ENCODE results near the gene SKIC3.

SKIC3 gene

DNA sequence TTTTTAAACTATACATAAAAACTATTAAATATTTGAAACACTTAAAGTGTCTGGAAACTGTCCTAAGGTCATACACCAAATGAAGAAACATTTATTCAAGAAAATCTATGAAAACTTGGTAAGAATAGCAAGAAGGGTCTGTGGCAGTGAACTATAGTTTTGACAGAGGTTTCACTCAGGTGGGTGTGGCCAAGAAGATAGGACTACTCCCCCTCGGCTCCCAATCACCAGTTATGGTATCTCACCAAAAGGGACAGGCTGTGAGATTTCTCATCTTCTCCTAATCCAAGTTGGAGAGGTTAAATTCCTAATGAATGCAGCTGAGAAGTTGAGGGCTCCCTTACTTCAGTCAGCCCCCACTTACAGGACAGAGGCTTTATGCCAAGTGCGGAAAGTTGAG is 3.1 kb upstream of the SKIC3 start:
- Histone ChIP-seq H3K9ac (no peak overlapping the region), H3K36me3 (ENCODE audit: insufficient read depth) (no peaks in the 10 kb centered on the region), H3K79me2 (ENCODE audit: insufficient read depth, low read depth) (peaks cover 26% of the 10 kb centered on the region), H2AFZ (ENCODE audit: low read depth) (no peak overlapping the region), H3K4me3 (IDR thresholded peaks at IDR 0.05; ENCODE audit: insufficient read depth, low read depth, low read length) (no peak overlapping the region), H3K27me3 (ENCODE audit: insufficient read depth, low read depth) (no peaks in the 10 kb centered on the region), H3K27ac (no peak overlapping the region), H3K4me2 (no peak overlapping the region), H3K4me1 (ENCODE audit: low read depth, poor library complexity, severe bottlenecking) (peaks cover 20% of the 10 kb centered on the region), H4K20me1 (ENCODE audit: insufficient read depth) (no peaks in the 10 kb centered on the region)
- TF ChIP-seq, protein P1, sequence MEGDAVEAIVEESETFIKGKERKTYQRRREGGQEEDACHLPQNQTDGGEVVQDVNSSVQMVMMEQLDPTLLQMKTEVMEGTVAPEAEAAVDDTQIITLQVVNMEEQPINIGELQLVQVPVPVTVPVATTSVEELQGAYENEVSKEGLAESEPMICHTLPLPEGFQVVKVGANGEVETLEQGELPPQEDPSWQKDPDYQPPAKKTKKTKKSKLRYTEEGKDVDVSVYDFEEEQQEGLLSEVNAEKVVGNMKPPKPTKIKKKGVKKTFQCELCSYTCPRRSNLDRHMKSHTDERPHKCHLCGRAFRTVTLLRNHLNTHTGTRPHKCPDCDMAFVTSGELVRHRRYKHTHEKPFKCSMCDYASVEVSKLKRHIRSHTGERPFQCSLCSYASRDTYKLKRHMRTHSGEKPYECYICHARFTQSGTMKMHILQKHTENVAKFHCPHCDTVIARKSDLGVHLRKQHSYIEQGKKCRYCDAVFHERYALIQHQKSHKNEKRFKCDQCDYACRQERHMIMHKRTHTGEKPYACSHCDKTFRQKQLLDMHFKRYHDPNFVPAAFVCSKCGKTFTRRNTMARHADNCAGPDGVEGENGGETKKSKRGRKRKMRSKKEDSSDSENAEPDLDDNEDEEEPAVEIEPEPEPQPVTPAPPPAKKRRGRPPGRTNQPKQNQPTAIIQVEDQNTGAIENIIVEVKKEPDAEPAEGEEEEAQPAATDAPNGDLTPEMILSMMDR (conservative IDR thresholded peaks at IDR 0.05; ENCODE audit: low read depth, low read length), result no peak

DNA sequence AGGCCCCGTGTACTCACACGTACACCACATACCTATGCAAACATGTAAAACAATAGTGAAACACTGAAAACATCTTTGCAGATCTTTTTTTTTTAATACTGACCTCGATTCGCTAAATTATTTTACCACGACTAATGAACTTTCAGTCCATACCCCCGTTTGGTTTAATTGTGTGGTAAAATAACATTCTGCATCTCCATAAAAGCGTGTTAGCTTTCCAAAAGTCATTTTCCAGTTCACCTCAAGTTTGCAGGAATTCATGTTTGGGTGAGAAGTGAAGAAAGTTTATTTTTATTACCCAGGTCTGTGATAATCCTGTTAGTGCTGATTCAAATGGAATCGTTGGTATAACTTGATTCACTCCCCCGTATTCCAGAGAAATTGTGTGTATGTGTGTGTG is 776 bp upstream of the SKIC3 start:
- no peaks in the 10 kb centered on the region for H3K27me3 ChIP-seq (ENCODE audit: insufficient read depth, low read depth)
- no peaks in the 10 kb centered on the region for H3K36me3 ChIP-seq (ENCODE audit: insufficient read depth)
- H3K4me3 ChIP-seq (IDR thresholded peaks at IDR 0.05; ENCODE audit: insufficient read depth, low read depth, low read length), result no peak overlapping the region
- H3K4me2 ChIP-seq, result peak overlapping the region; percentile 86
- peaks cover 20% of the 10 kb centered on the region for H3K4me1 ChIP-seq (ENCODE audit: low read depth, poor library complexity, severe bottlenecking)
- H3K27ac ChIP-seq, result peak overlapping the region; percentile 78
- TF ChIP-seq, protein P1 (conservative IDR thresholded peaks at IDR 0.05; ENCODE audit: low read depth, low read length), result no peak
- peaks cover 27% of the 10 kb centered on the region for H3K79me2 ChIP-seq (ENCODE audit: insufficient read depth, low read depth)
- peak overlapping the region; percentile 62 for H3K9ac ChIP-seq
- H2AFZ ChIP-seq (ENCODE audit: low read depth), result peak overlapping the region; percentile 83
- H4K20me1 ChIP-seq (ENCODE audit: insufficient read depth), result no peaks in the 10 kb centered on the region

DNA sequence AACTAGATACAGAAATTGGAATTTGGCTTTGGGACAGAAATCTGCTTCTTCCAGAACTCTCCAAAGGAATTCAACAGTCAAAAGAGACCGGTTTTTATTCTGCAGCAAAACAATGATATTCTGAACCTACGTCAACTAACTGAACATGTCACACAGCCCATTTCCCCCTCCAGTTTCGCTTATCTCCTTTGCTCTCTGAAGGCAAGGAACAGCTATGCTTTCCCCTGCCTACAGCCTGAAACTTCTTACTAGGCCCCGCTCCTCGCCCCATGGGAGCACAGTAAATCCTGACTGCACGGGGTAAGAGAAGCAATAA is 488 bp downstream of the SKIC3 start:
- peak overlapping the region; percentile 83 for H2AFZ ChIP-seq (ENCODE audit: low read depth)
- TF ChIP-seq, protein P1 (conservative IDR thresholded peaks at IDR 0.05; ENCODE audit: low read depth, low read length), result no peak
- H3K79me2 ChIP-seq (ENCODE audit: insufficient read depth, low read depth), result peaks cover 27% of the 10 kb centered on the region
- H3K9ac ChIP-seq, result peak overlapping the region; percentile 62
- H3K4me1 ChIP-seq (ENCODE audit: low read depth, poor library complexity, severe bottlenecking), result peaks cover 20% of the 10 kb centered on the region
- H3K27ac ChIP-seq, result peak overlapping the region; percentile 78
- H3K27me3 ChIP-seq (ENCODE audit: insufficient read depth, low read depth), result no peaks in the 10 kb centered on the region
- 0 out of 2 replicates have a peak, but pooled peaks cover 7% of the 10 kb centered on the region for H3K36me3 ChIP-seq (ENCODE audit: insufficient read depth)
- no peaks in the 10 kb centered on the region for H4K20me1 ChIP-seq (ENCODE audit: insufficient read depth)
- H3K4me3 ChIP-seq (IDR thresholded peaks at IDR 0.05; ENCODE audit: insufficient read depth, low read depth, low read length), result no peak overlapping the region
- peak overlapping the region; percentile 83 for H3K4me2 ChIP-seq

DNA sequence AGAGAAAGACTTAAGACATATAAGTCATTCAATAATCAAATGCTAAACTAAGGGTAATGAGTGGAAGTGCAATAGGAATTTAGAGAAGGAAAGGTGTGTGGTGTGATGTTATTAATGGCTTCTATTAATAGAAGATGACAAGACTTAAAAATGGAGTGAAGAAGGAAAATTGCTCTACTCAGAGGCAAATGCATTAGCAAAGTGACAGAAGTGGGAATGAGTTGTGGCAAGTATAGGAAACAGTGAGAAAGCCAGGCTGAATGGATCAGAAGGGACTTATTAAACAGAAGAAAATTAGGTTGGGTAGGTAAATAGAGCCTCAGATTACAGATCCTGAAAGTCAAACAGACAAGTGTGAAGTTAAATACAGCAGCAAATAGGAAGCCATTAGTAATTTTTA is 5.7 kb downstream of the SKIC3 start:
- Histone ChIP-seq H3K4me2 (no peak overlapping the region), H2AFZ (ENCODE audit: low read depth) (no peak overlapping the region), H3K36me3 (ENCODE audit: insufficient read depth) (0 out of 2 replicates have a peak, but pooled peaks cover 13% of the 10 kb centered on the region), H3K9ac (no peak overlapping the region), H3K27ac (no peak overlapping the region), H3K4me1 (ENCODE audit: low read depth, poor library complexity, severe bottlenecking) (peaks cover 24% of the 10 kb centered on the region), H4K20me1 (ENCODE audit: insufficient read depth) (no peaks in the 10 kb centered on the region), H3K27me3 (ENCODE audit: insufficient read depth, low read depth) (no peaks in the 10 kb centered on the region), H3K79me2 (ENCODE audit: insufficient read depth, low read depth) (peaks cover 13% of the 10 kb centered on the region), H3K4me3 (IDR thresholded peaks at IDR 0.05; ENCODE audit: insufficient read depth, low read depth, low read length) (no peak overlapping the region)
- TF ChIP-seq, protein P1 (conservative IDR thresholded peaks at IDR 0.05; ENCODE audit: low read depth, low read length), result no peak
